Hematopoietic multipotent progenitor cell treated with erythropoietin and hydrocortisone succinate and interleukin-3 and kit ligand, for 4 days (in vitro differentiated cells): ENCODE measurements around the gene KICS2.
A peak's percentile ranks its signal among the peaks of the same experiment; 100 is the strongest.
"Not testable (repeated sequence)": the region's sequence is repeated elsewhere in the genome, so short reads cannot be mapped to it uniquely, and the experiment has no call there.

Experiments
- DNase-seq: peaks from one replicate; pipeline ENCODE4 v3.0.0-alpha.2; 2015

KICS2 gene

DNA sequence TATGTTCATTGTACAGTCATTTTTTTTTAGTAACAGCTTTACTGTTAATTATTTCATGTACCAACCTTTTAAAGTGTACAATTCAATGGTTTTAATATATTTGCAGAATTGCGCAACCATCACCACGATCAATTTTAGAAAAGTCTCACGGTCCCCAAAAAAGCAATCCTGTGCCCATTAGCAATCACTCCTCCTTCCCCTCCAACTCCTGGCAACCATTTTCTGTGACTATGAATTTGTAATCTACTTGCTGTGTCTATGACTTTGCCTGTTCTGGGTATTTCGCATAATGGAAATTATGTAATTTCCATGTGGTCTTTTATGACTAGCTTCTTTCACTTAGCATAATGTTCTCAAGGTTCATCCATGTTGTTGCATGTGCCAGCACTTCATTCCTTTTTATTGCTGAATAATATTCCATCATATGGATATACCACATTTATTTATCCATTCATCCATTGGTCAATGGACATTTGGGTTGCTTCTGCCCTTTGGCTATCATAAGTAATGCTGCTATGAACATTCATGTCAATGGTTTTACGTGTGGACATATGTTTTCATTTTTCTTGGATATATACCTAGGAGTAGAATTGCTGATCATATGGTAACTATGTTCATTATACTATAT, 9.9 kb downstream of the KICS2 start:
- DNase-seq = no peak

GRCh38 chr12:64207453-64207852, 14.6 kb downstream of the KICS2 start:
- DNase-seq = no peak

- no peak for DNase-seq
These were observed 16.6 kb downstream of the KICS2 start for GRCh38 chr12:64205542-64205941.

DNA sequence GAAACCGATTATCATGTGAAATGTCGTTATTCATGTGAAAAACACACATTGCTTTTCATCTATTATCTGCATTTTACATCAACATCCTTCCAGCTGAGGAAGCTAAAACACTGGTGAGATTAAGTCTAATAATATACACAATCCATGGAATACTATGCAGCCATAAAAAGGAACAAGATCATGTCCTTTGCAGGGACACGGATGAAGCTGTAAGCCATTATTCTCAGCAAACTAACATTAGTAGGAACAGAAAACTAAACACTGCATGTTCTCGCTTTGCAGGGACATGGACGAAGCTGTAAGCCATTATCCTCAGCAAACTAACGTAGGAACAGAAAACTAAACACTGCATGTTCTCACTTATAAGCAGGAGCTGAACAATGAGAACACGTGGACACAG, 18.3 kb downstream of the KICS2 start:
- no peak for DNase-seq

GRCh38 chr12:64203036-64203435, 19.1 kb downstream of the KICS2 start:
- DNase-seq = no peak

DNA sequence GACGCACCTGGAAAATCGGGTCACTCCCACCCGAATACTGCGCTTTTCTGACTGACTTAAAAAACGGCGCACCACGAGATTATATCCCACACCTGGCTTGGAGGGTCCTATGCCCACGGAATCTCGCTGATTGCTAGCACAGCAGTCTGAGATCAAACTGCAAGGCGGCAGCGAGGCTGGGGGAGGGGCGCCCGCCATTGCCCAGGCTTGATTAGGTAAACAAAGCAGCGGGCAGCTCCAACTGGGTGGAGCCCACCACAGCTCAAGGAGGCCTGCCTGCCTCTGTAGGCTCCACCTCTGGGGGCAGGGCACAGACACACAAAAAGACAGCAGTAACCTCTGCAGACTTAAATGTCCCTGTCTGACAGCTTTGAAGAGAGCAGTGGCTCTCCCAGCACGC, 26.3 kb downstream of the KICS2 start:
- DNase-seq = not testable (repeated sequence)

DNA sequence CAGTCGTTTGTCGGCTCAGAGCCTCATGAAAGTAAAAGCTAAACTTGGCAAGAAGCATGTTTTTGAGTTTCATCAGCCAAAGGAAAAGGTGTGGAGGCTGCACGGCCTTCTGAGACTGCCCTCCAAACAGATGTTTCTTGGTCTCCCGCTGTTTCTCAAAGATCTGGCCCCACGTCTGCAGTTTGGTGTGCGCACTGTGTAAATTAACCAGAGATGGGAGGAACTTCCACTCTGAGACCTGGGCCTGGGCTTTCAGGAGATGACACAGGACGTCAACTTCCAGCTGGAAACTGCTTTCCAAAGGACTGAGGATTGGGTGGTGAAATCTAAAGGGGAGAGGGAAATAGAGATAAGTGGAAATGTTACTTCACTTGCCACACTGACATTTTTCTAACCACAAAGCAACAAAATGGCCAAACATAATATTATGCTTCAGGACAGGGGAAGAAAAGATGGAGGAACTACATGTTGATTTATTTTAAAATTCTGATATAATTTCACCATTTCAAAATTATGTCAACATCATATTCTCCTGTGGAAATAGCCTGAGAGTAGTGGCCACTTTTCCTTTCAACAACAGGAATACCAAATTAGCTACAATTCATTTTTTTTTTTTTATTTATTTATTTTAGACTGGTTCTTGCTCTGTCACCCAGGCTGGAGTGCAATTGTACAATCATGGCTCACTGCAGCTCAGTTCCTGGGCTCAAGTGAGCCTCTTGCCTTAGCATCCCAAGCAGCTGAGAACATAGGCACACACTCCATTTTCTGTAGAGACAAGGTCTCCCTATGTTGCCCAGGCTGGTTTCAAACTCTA, 27.6 kb downstream of the KICS2 start:
- DNase-seq = no peak

- no peak for DNase-seq
These were observed 28.2 kb downstream of the KICS2 start for GRCh38 chr12:64193931-64194330.

DNA sequence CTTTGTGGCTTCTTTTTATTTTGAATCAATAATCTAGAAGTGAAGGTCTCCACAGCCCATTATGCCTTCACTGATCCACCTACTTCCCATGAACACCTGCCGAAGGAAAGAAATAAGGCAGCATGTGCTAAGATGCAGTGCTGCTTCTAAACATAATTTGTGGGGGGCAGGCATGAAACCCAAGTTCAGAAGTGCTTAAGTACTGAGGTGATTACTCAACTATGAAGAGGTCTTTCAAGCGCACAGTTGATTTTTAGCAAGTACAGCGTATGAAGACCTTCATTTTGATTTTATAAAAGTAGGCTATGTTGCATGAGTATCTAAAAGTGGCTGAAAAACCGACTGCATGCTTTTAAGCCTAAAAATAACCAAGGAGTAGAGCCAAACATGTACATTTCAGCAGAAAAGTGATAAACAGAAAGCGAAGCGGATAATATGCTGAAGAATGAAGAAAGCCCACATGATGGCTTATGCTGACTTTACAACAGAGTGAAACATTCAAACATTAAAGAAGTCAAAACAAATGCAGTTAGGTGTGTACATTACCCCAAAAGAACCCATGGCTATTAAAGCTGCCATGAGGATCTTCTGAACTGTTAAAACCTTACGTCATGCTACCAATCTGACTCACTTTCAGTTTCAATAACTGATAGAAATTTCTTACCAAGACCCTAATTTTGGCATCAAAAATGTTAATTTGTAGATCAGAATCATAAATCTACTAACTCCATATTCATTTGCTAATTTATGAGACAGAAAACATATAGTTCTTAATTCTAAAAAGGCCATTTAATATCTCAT, 29.3 kb downstream of the KICS2 start:
- DNase-seq = no peak

- no peak for DNase-seq
These were observed 32.0 kb downstream of the KICS2 start for GRCh38 chr12:64190140-64190539.

DNA sequence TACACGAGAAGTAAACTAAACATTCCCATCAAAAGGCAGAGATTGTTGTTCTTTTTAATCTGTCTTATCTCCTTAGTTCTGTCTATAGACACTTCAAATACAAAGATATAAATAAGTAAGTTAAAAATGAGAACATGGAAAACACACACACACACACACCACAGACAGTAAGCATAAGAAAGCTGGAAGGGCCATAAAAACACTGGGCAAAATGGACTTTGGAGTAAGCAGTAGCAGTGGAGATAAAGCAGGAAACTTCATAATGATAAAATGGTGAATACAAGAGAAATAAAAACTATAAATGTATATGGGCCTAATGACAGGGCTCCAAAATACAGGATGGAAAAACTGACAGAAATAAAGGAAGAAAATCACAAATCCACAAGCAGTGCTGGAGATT, 32.6 kb downstream of the KICS2 start:
- DNase-seq = no peak

DNA sequence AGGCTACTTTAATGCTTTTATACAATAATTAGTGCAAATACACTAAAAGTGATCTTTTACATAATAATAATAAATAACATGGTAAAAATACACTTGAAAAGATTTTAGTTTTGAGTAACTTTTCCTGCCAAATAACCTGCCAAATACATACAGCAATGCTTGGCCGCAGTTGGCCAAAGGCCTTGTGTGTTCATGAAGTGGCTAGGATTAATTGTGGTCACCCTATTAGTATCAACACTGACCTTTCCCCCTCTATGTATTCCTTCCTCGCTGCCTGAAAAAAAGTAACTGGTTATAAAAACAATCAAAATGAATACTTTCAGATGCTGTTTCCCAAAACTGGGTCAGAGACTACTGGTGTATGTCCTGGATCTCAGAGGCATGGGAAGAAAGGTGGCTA, 34.3 kb downstream of the KICS2 start:
- DNase-seq = no peak

DNA sequence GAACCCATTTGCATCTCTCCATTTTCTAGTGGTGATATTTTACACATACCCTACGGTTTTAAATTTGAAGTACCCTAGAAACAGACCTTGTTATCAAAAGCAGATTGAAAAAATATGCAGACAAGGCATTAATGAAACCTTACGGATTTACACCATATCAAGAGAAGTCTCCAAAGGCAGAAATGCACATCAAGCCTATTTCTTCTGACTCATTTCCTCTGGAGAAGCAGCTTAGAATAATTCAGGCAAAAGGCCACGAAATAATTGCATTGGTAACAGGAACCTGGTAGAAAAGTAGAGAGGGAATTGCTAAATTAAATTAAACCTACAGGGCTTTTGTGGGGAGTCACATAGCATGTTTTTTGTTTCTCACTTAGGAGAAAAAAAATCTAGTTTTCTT, 34.7 kb downstream of the KICS2 start:
- DNase-seq = no peak

DNA sequence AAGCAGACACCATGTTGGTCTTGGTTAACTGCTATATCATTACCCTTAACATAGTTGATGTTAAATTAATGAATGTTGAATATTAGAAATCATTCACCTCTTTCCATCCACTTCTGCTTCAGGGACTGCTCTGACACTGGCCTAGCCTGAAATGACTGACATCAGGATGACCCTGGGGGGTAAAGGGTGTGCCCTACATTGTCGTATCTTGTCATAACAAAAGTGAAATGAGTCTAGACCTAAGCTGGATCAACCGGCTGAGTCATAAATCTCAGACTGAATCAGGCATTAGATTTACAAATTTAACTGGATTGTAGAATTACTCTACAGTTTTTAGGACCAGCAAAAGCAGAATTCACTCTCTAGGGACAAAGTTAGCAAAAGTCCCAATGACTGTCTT, 35.3 kb downstream of the KICS2 start:
- no peak for DNase-seq

GRCh38 chr12:64184216-64184615, 37.9 kb downstream of the KICS2 start:
- no peak for DNase-seq

GRCh38 chr12:64181430-64182291, 40.4 kb downstream of the KICS2 start:
- peak; percentile 19 for DNase-seq

DNA sequence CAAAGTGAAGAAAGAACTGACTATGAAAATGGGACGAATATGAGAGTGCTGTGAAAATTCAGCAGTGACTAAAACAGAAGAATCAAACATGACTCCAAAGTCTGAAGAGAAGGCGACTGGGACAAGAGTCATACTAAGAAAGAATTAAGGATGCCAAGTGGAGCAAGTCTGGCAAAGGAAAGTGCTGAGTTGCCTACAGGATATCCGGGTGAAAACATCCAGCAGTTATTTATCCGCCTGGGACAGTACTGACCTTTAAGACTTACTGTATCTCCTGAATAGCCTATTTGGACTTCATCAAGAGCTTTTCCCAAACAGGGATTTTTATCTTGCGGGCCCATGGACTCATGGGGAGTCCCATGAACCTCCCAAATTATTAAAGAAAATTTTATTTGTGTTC, 41.1 kb downstream of the KICS2 start:
- DNase-seq = no peak

DNA sequence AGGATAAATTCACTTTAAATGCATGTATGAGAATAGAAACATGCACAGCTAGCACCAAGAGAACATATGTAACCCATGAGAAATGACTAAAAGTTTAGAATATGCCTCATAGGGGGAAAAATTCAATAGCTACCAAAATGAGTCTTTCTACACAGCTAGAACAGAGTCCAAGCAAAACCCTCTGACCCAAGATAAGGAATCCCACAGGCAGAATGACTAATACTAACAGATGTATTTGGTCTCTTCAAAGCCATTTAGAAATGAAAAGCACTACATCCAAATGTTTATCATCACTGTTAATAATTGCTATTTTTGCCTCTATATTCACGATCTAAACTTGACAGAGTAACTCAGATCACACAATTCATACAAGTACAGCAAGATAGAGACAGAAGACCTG, 44.0 kb downstream of the KICS2 start:
- DNase-seq = peak; percentile 29

DNA sequence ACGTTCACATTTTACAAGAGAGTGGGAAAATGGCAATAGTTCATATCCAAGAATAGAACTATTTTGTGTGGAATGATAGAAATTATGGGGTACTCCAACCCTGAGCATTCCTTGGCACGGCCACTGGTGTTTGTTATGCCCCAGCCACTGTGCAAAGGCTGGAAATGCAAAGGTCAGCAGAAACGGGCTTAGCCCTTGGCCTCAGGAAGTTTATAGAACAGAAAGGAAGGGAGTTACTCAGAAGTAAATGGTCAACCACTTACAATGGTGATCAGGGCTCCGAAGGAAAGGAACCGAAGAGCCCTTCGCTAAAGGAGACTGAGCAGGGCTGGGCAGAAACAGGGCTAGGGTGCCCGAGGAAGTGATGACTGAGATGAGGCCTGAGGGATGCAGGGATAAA, 45.1 kb downstream of the KICS2 start:
- DNase-seq = no peak

GRCh38 chr12:64175254-64175945, 46.7 kb downstream of the KICS2 start:
- DNase-seq = peak; percentile 44

GRCh38 chr12:64173456-64173855, 48.6 kb downstream of the KICS2 start:
- no peak for DNase-seq
